Left ventricle myocardium superior (tissue), 1 donor: ENCODE data around the gene RPS8. TPM values are rescaled to one million over a fixed set of nuclear protein-coding genes. Genes with fewer than 3 reads are reported as not detected.

Experiments used
- total RNA-seq: library from RNA; stranded (reverse); fragmentation: NEBNext Ultra II Directional; extraction: Animal tissue kit (Norgen Biotek cat#: 25700); gene quantifications from one replicate; pipeline ENCODE4 v1.2.1, GENCODE V29; 2021
- donor health status: DM: no; HTN: yes; CAD: no; lungs with severe emphysema.

The RPS8 gene
- total RNA-seq, 1 donor from 2014 or later, result 727 TPM

Other genes with a start within 250 kb of the RPS8 start
- gene TMEM53, start 101.1 kb upstream of the RPS8 start, total RNA-seq, result 9.1 TPM
- gene ARMH1, start 100.8 kb upstream of the RPS8 start, total RNA-seq, result 0.92 TPM
- gene RNU5D-1, start 44.4 kb upstream of the RPS8 start, total RNA-seq, result not detected
- gene KIF2C, start 35.7 kb upstream of the RPS8 start, total RNA-seq, result 0.87 TPM
- 0.12 TPM for gene BEST4, start 12.6 kb downstream of the RPS8 start, total RNA-seq
- gene PLK3, start 24.8 kb downstream of the RPS8 start, total RNA-seq, result 7.5 TPM
- 0.35 TPM for gene DYNLT4, start 31.8 kb downstream of the RPS8 start, total RNA-seq
- 2.5 TPM for gene BTBD19, start 33.0 kb downstream of the RPS8 start, total RNA-seq
- 0.40 TPM for gene PTCH2, start 67.7 kb downstream of the RPS8 start, total RNA-seq
- 41.5 TPM for gene EIF2B3, start 211.1 kb downstream of the RPS8 start, total RNA-seq
- 23.7 TPM for gene HECTD3, start 235.8 kb downstream of the RPS8 start, total RNA-seq
- 84.8 TPM for gene UROD, start 236.7 kb downstream of the RPS8 start, total RNA-seq